B cell (primary cell): Measurements from ENCODE around the gene CYFIP1. TPM values are rescaled to one million over a fixed set of nuclear protein-coding genes. Genes with fewer than 3 reads are reported as not detected.

Source experiments
- ATAC-seq: fragments of 200-7000 bp; cut with Tn5 transposase; one replicate; pipeline ENCODE4 v1.10.0; 2021; ENCODE audit warnings: low read depth, mild to moderate bottlenecking, moderate number of reproducible peaks, moderate library complexity
- CTCF ChIA-PET: fragments of 350-600 bp; sonication (Branson Sonifier 250); formaldehyde crosslinking; loops from one replicate; lab custom pipeline; 2021; ENCODE audit warnings: antibody characterized with exemption, inconsistent platforms; lab: Charles Lee
- POLR2A ChIA-PET: fragments of 350-600 bp; sonication (Branson Sonifier 250); formaldehyde crosslinking; loops from one replicate; lab custom pipeline; 2021; ENCODE audit warnings: antibody characterized with exemption; lab: Charles Lee
- DNase-seq: peaks from one replicate; pipeline ENCODE4 v3.0.0; 2013
- H2AFZ ChIP-seq: 2 replicates; pipeline ENCODE4 v1.6.1; 2012; ENCODE audit warnings: mild to moderate bottlenecking, low read depth, low read length; ENCODE audit not compliant: insufficient read depth, poor library complexity, severe bottlenecking
- H3K27ac ChIP-seq, 2 donors: 1 replicate in 1 of 2; 2 replicates in 1 of 2; pipeline ENCODE4 v1.5.1; 2012 to 2013; ENCODE audit warnings: low read length in 2 of 2, mild to moderate bottlenecking in 2 of 2, moderate library complexity in 1 of 2
- H3K27me3 ChIP-seq, 4 experiments: fragments of 200-600 bp in 1 of 4; sonication (generic) in 1 of 4; replicated peaks in 1 of 4; 1 replicate in 2 of 4; 2 replicates in 2 of 4; pipeline versions ENCODE4 v1.6.1 to v1.7.0; 2013 to 2016; ENCODE audit warnings: low read length in 3 of 4, mild to moderate bottlenecking in 2 of 4, mixed read lengths in 1 of 4, moderate library complexity in 1 of 4; ENCODE audit not compliant: insufficient read depth in 4 of 4, control insufficient read depth in 3 of 4; ENCODE audit errors: control extremely low read depth in 1 of 4
- H3K36me3 ChIP-seq, 2 experiments: replicated peaks in 1 of 2; 1 replicate in 1 of 2; 2 replicates in 1 of 2; pipeline versions ENCODE4 v1.6.1 to v1.7.1; 2013; ENCODE audit warnings: low read length in 1 of 2; ENCODE audit not compliant: insufficient read depth in 2 of 2, control insufficient read depth in 1 of 2; ENCODE audit errors: control extremely low read depth in 1 of 2, extremely low read depth in 1 of 2
- H3K4me1 ChIP-seq, 2 donors: fragments of 200-600 bp in 1 of 2; sonication (generic) in 1 of 2; 1 replicate in 1 of 2; 2 replicates in 1 of 2; pipeline versions ENCODE4 v1.5.1 to v1.6.1; 2013 to 2017; ENCODE audit warnings: low read length in 2 of 2; ENCODE audit not compliant: control insufficient read depth in 2 of 2, insufficient read depth in 2 of 2
- H3K4me2 ChIP-seq: replicated peaks from 2 replicates; pipeline ENCODE3; 2012; ENCODE audit warnings: mild to moderate bottlenecking, low read depth, low read length; ENCODE audit not compliant: poor library complexity, severe bottlenecking
- H3K4me3 ChIP-seq, 5 experiments: fragments of 200-600 bp in 1 of 5; sonication (generic) in 1 of 5; 1 replicate in 3 of 5; 2 replicates in 2 of 5; pipeline versions ENCODE4 v1.5.1 to v1.7.0; 2011 to 2016; ENCODE audit warnings: low read length in 4 of 5, mild to moderate bottlenecking in 4 of 5, low read depth in 2 of 5, control low read depth in 1 of 5, moderate library complexity in 1 of 5; ENCODE audit not compliant: insufficient read depth in 1 of 5; ENCODE audit errors: control extremely low read depth in 1 of 5, extremely low read depth in 1 of 5
- H3K79me2 ChIP-seq: fragments of 200-600 bp; sonication (generic); one replicate; pipeline ENCODE4 v1.6.0; 2016; ENCODE audit warnings: low read length; ENCODE audit not compliant: control insufficient read depth, insufficient read depth
- H3K9ac ChIP-seq: fragments of 200-600 bp; sonication (generic); 2 replicates; pipeline ENCODE4 v1.6.1; 2017; ENCODE audit warnings: mild to moderate bottlenecking, low read length, moderate library complexity
- H3K9me3 ChIP-seq, 3 donors: one replicate each; pipeline versions ENCODE4 v1.6.1 to v1.7.1; 2013; ENCODE audit warnings: low read length in 2 of 3; ENCODE audit not compliant: control insufficient read depth in 2 of 3, insufficient read depth in 1 of 3; ENCODE audit errors: control extremely low read depth in 1 of 3
- H4K20me1 ChIP-seq: 2 replicates; pipeline ENCODE4 v1.6.0; 2012; ENCODE audit warnings: mild to moderate bottlenecking, low read length; ENCODE audit not compliant: insufficient read depth, control insufficient read depth, poor library complexity, severe bottlenecking
- H3K27ac Mint-ChIP-seq: one replicate; pipeline ENCODE4 v1.8.0; 2021; ENCODE audit warnings: mixed read lengths
- H3K27me3 Mint-ChIP-seq: one replicate; pipeline ENCODE4 v1.8.0; 2021; ENCODE audit warnings: mixed read lengths
- H3K4me1 Mint-ChIP-seq: one replicate; pipeline ENCODE4 v1.8.0; 2021; ENCODE audit warnings: mixed read lengths
- H3K4me3 Mint-ChIP-seq: one replicate; pipeline ENCODE4 v1.8.0; 2021; ENCODE audit warnings: mixed read lengths
- H3K9me3 Mint-ChIP-seq: one replicate; pipeline ENCODE4 v1.8.0; 2022; ENCODE audit warnings: mixed read lengths; ENCODE audit not compliant: insufficient read depth
- EZH2 ChIP-seq: IDR thresholded peaks from 2 replicates; pipeline ENCODE4 v1.6.1; 2012; ENCODE audit warnings: borderline replicate concordance, low read depth, mild to moderate bottlenecking, moderate library complexity, low read length; ENCODE audit not compliant: insufficient read depth, poor library complexity, severe bottlenecking
- WGBS: methylation state at CpG from one replicate; pipeline ENCODE4 v1.1.5; 2013; ENCODE audit warnings: missing lambda C conversion rate; ENCODE audit not compliant: insufficient coverage; 5-methylcytosine and 5-hydroxymethylcytosine counted together
- intact Hi-C: fragments of 100-400 bp; cut with micrococcal nuclease; formaldehyde crosslinking; loops from one replicate; pipeline ENCODE4 v1.10.0; 2022
- polyA plus RNA-seq: library from polyadenylated mRNA; depleted of rRNA; stranded (reverse); fragments of >200 nt; gene quantifications from 2 replicates; pipeline ENCODE4 v1.2.3, GENCODE V29; 2012
- total RNA-seq, 2 donors: library from RNA; stranded (reverse); fragments of 120-200 nt in 1 of 2; gene quantifications; 1 replicate in 1 of 2; 2 replicates in 1 of 2; pipeline versions ENCODE4 v1.2.3 to v1.2.4, GENCODE V29; 2013 to 2022
- TF ChIP-seq, protein P1 (sequence below): fragments of 200-600 bp; IDR thresholded peaks from one replicate; pipeline ENCODE4 v1.8.0; 2022; ENCODE audit warnings: antibody characterized with exemption, mild to moderate bottlenecking

Gene CYFIP1
- total and polyA plus RNA-seq, 2 donors (not counting 1 experiment from before 2014, with no cell fraction given) = 6.2 to 13.5 TPM

DNA sequence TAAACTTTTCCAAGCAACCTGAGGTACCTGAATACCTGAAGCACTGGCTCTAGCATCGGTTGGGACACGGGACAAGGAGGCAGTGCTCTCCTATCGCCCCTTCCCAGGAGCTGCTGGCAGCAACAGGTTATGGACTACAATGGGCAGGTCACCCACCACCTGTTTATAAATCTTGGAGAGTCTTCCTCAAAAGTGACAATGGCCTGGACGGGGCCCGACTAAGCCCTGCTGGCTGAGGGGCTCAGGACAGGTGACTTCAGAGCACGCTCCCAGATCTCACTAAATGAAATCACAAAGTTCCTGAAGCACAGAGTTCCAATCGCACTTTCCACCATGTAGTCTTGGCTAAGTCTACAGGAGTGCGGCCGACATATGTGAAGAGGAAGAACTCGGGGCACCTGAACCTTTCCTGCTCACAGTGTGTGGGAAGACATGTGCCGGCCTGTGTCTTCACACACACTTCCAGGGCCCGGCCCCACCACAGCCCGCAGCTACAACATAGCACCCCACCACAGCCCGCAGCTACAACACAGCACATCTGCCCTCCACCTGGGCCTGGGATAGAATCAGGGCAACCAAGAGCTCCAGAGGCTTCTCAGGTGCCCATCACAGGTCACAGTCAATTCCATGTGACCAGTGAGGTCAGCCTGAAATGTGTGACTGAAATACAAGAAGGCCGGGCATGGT lies 12.9 kb downstream of the CYFIP1 start:
- no peaks in the 10 kb centered on the region for H3K36me3 ChIP-seq
- intact Hi-C loops = no loop called here
- no peak overlapping the region for H3K27ac ChIP-seq
- H3K4me2 ChIP-seq = no peak overlapping the region
- H3K27me3 Mint-ChIP-seq = peaks cover 7% of the 10 kb centered on the region
- H3K9me3 Mint-ChIP-seq = peaks cover 1% of the 10 kb centered on the region
- no peaks in the 10 kb centered on the region for H3K79me2 ChIP-seq
- no peak overlapping the region for H3K4me3 Mint-ChIP-seq
- no peaks in the 10 kb centered on the region for H3K4me1 Mint-ChIP-seq
- no peak overlapping the region for H3K4me3 ChIP-seq
- ATAC-seq (no peak), DNase-seq (no peak)
- H3K27ac Mint-ChIP-seq = no peak overlapping the region
- ChIA-PET POLR2A (no interaction called here), CTCF (no interaction called here)
- H4K20me1 ChIP-seq = no peaks in the 10 kb centered on the region
- H3K27me3 ChIP-seq = no peaks in the 10 kb centered on the region
- no peaks in the 10 kb centered on the region for H3K4me1 ChIP-seq
- H2AFZ ChIP-seq = no peak overlapping the region
- H3K9ac ChIP-seq = no peak overlapping the region
- TF ChIP-seq, protein P1, sequence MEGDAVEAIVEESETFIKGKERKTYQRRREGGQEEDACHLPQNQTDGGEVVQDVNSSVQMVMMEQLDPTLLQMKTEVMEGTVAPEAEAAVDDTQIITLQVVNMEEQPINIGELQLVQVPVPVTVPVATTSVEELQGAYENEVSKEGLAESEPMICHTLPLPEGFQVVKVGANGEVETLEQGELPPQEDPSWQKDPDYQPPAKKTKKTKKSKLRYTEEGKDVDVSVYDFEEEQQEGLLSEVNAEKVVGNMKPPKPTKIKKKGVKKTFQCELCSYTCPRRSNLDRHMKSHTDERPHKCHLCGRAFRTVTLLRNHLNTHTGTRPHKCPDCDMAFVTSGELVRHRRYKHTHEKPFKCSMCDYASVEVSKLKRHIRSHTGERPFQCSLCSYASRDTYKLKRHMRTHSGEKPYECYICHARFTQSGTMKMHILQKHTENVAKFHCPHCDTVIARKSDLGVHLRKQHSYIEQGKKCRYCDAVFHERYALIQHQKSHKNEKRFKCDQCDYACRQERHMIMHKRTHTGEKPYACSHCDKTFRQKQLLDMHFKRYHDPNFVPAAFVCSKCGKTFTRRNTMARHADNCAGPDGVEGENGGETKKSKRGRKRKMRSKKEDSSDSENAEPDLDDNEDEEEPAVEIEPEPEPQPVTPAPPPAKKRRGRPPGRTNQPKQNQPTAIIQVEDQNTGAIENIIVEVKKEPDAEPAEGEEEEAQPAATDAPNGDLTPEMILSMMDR = no peak
- TF ChIP-seq EZH2 = no peak
- peaks cover 0 to 5% (median 4%) of the 10 kb centered on the region in 3 donors for H3K9me3 ChIP-seq
- 96% methylated on average over 12 of the region's 15 CpGs for WGBS

DNA sequence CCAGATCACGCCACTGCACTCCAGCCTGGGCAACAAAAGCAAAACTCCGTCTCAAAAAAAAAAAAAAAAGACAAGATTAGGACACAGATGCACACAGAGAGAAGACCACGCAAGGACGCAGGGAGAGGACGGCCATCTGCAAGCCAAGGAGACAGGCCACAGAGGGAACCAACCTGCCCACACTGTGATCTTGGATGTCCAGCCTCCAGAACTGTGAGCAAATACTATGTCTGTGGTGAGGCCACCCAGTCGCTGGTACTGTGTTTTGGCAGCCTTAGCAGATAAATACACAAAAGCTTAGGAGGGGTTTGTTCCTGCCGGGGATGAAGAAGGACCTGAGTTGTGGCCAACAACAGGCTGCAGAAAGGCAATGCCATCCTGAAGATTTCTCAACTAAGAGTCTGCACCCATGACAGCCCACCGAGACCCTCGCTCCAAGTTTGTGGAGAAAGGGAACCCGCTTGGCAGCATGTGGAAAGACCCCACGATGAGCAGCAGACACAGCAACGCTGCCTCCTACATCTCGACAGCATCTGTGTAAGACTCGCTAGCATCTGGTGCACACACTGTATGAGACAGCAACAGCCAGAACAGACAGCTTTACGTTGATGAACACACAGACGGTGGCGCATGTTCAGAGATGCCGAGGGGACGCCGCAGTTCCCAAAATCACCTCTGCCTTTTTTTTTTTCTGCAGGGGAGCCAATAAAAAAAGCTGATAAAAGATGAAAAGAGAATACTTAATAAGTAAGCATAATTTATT lies 13.7 kb downstream of the CYFIP1 start:
- over 99% methylated on average over 13 of the region's 20 CpGs for WGBS
- Histone ChIP-seq H3K27me3 (no peaks in the 10 kb centered on the region), H3K4me3 (no peak overlapping the region), H3K4me1 (no peaks in the 10 kb centered on the region), H3K79me2 (no peaks in the 10 kb centered on the region), H3K9me3 (peaks cover 0 to 5% (median 4%) of the 10 kb centered on the region in 3 donors), H3K4me2 (no peak overlapping the region), H3K36me3 (no peaks in the 10 kb centered on the region), H3K27ac (no peak overlapping the region), H4K20me1 (no peaks in the 10 kb centered on the region), H3K9ac (no peak overlapping the region), H2AFZ (no peak overlapping the region)
- no peak for DNase-seq
- no peak for ATAC-seq
- Mint-ChIP-seq H3K27me3 (peaks cover 7% of the 10 kb centered on the region), H3K27ac (no peak overlapping the region), H3K9me3 (peaks cover 1% of the 10 kb centered on the region), H3K4me1 (peaks cover 1% of the 10 kb centered on the region), H3K4me3 (no peak overlapping the region)
- ChIA-PET POLR2A (no interaction called here), CTCF (no interaction called here)
- intact Hi-C loops = no loop called here
- TF ChIP-seq, protein P1 = no peak
- no peak for TF ChIP-seq EZH2
